PFSK-1 (cell line): Measurements from ENCODE around the gene ADORA3.

Experiments
- REST ChIP-seq, 2 experiments: IDR thresholded peaks; 2 replicates each; pipeline versions ENCODE4 v1.6.1 to v1.8.0; 2011 to 2012; ENCODE audit warnings: low read depth in 2 of 2, low read length in 2 of 2, control low read depth in 1 of 2, inconsistent platforms in 1 of 2, mild to moderate bottlenecking in 1 of 2, moderate library complexity in 1 of 2; ENCODE audit not compliant: insufficient read depth in 1 of 2
- TAF1 ChIP-seq: IDR thresholded peaks from 2 replicates; pipeline ENCODE4 v1.6.1; 2012; ENCODE audit warnings: low read length, control low read depth, borderline replicate concordance; ENCODE audit not compliant: insufficient read depth

DNA sequence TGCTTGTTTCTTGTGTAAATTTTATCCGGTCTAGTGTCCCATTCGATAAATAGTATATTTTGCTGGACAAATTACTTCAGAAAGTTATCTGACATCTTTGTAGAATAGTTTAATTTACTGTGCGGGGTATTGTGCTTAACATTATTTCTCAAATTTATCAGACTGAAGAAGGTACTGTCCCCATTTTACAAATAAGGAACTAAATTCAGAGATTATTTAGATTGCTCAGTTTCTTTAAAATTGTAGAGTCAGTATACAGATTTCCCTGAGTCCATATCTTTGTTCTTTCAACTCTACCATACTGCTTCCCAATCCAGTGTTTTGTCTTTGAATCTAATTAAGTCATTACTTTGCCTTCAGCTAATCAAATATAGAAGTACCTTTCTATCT is 47.8 kb downstream of the ADORA3 start:
- TF ChIP-seq REST (IDR thresholded peaks at IDR 0.05; ENCODE audit: insufficient read depth in 1 of 2, low read depth in 2 of 2, low read length in 2 of 2) = no peak
- no peak for TF ChIP-seq TAF1
